Ishikawa (cell line): ENCODE data around the gene TNKS1BP1.

ENCODE experiments used
- CEBPB ChIP-seq: IDR thresholded peaks from 2 replicates; pipeline ENCODE4 v1.6.1; 2012
- CREB1 ChIP-seq: IDR thresholded peaks from 2 replicates; pipeline ENCODE4 v1.6.1; 2012; ENCODE audit warnings: low read depth
- EGR1 ChIP-seq: IDR thresholded peaks from 2 replicates; pipeline ENCODE4 v1.6.1; 2012
- EP300 ChIP-seq: IDR thresholded peaks from 2 replicates; pipeline ENCODE4 v1.6.1; 2012; ENCODE audit warnings: borderline replicate concordance
- FOXM1 ChIP-seq: IDR thresholded peaks from 2 replicates; pipeline ENCODE4 v1.6.1; 2012; ENCODE audit warnings: low read depth, borderline replicate concordance
- MAX ChIP-seq: IDR thresholded peaks from 2 replicates; pipeline ENCODE4 v1.6.1; 2012
- NFIC ChIP-seq: IDR thresholded peaks from 2 replicates; pipeline ENCODE4 v1.6.1; 2012
- RAD21 ChIP-seq: IDR thresholded peaks from 2 replicates; pipeline ENCODE4 v1.6.1; 2012; ENCODE audit warnings: low read depth
- REST ChIP-seq: IDR thresholded peaks from 2 replicates; pipeline ENCODE4 v1.6.1; 2012; ENCODE audit warnings: low read depth, mild to moderate bottlenecking
- TAF1 ChIP-seq: IDR thresholded peaks from 2 replicates; pipeline ENCODE4 v1.6.1; 2012; ENCODE audit warnings: low read depth, mild to moderate bottlenecking
- TCF12 ChIP-seq: IDR thresholded peaks from 2 replicates; pipeline ENCODE4 v1.6.1; 2012; ENCODE audit warnings: low read depth
- TEAD4 ChIP-seq: IDR thresholded peaks from 2 replicates; pipeline ENCODE4 v1.6.1; 2012
- USF1 ChIP-seq: IDR thresholded peaks from 2 replicates; pipeline ENCODE4 v1.6.1; 2012
- YY1 ChIP-seq: IDR thresholded peaks from 2 replicates; pipeline ENCODE4 v1.6.1; 2012; ENCODE audit warnings: low read depth
- ZBTB7A ChIP-seq: IDR thresholded peaks from 2 replicates; pipeline ENCODE4 v1.6.1; 2012; ENCODE audit warnings: low read depth

Gene TNKS1BP1

GRCh38 chr11:57321388-57322255, 3.1 kb downstream of the TNKS1BP1 start:
- TF ChIP-seq CREB1 = no peak
- peak; percentile 50; the same call in 1 of the 2 replicates for TF ChIP-seq NFIC

GRCh38 chr11:57320719-57321387, 3.9 kb downstream of the TNKS1BP1 start:
- TF ChIP-seq CEBPB (no peak), TAF1 (no peak), CREB1 (no peak), TCF12 (no peak), ZBTB7A (no peak), FOXM1 (no peak), YY1 (no peak), EGR1 (no peak), USF1 (no peak), RAD21 (no peak), NFIC (no peak), EP300 (no peak), REST (no peak), MAX (no peak), TEAD4 (no peak)

GRCh38 chr11:57320067-57320718, 4.6 kb downstream of the TNKS1BP1 start:
- TF ChIP-seq CREB1 = no peak

GRCh38 chr11:57318178-57318577, 6.6 kb downstream of the TNKS1BP1 start:
- TF ChIP-seq EP300 = no peak
- TF ChIP-seq REST = no peak
- TF ChIP-seq YY1 = no peak
- TF ChIP-seq RAD21 = no peak

GRCh38 chr11:57316017-57316416, 8.7 kb downstream of the TNKS1BP1 start:
- TF ChIP-seq TEAD4 = no peak
- no peak for TF ChIP-seq RAD21
- TF ChIP-seq CREB1 = no peak
- no peak for TF ChIP-seq TCF12
- TF ChIP-seq REST = no peak
- TF ChIP-seq EGR1 = no peak
- no peak for TF ChIP-seq ZBTB7A
- no peak for TF ChIP-seq CEBPB
- no peak for TF ChIP-seq NFIC
- TF ChIP-seq USF1 = no peak
- TF ChIP-seq FOXM1 = no peak
- no peak for TF ChIP-seq YY1
- no peak for TF ChIP-seq MAX
- TF ChIP-seq TAF1 = no peak
- no peak for TF ChIP-seq EP300
